Astrocyte (in vitro differentiated cells and primary cell): ENCODE measurements around the gene CCDC137. TPM values are rescaled to one million over a fixed set of nuclear protein-coding genes. Genes with fewer than 3 reads are reported as not detected.

Source experiments
- DNase-seq: peaks from one replicate; pipeline ENCODE4 v3.0.0-alpha.2; 2010; ENCODE audit warnings: low read depth
- FAIRE-seq: peaks from 2 replicates; lab custom pipeline; 2011; peaks lifted over from hg19 to GRCh38; lab: Jason Lieb, UNC
- H2AFZ ChIP-seq: 2 replicates; pipeline ENCODE4 v1.6.0; 2012; ENCODE audit warnings: low read depth, low read length, inconsistent platforms
- H3K27ac ChIP-seq: 2 replicates; pipeline ENCODE4 v1.5.1; 2011; ENCODE audit warnings: low read depth, low read length, inconsistent platforms
- H3K27me3 ChIP-seq: 2 replicates; pipeline ENCODE4 v1.6.0; 2011; ENCODE audit warnings: low read length, inconsistent platforms; ENCODE audit not compliant: insufficient read depth
- H3K36me3 ChIP-seq: 2 replicates; pipeline ENCODE4 v1.5.1; 2011; ENCODE audit warnings: low read length, inconsistent platforms; ENCODE audit not compliant: insufficient read depth
- H3K4me1 ChIP-seq: 2 replicates; pipeline ENCODE4 v1.5.1; 2011; ENCODE audit warnings: low read length, inconsistent platforms; ENCODE audit not compliant: insufficient read depth
- H3K4me2 ChIP-seq: 2 replicates; pipeline ENCODE4 v1.6.0; 2012; ENCODE audit warnings: low read length, inconsistent platforms
- H3K4me3 ChIP-seq: 2 replicates; pipeline ENCODE4 v1.5.1; 2011; ENCODE audit warnings: low read depth, mild to moderate bottlenecking, low read length, inconsistent platforms; ENCODE audit not compliant: insufficient read depth
- H3K79me2 ChIP-seq: 2 replicates; pipeline ENCODE4 v1.6.0; 2012; ENCODE audit warnings: mild to moderate bottlenecking, low read length, inconsistent platforms; ENCODE audit not compliant: insufficient read depth
- H3K9ac ChIP-seq: 2 replicates; pipeline ENCODE4 v1.6.0; 2012; ENCODE audit warnings: mild to moderate bottlenecking, low read length, inconsistent platforms
- H3K9me3 ChIP-seq: 2 replicates; pipeline ENCODE4 v1.5.1; 2012; ENCODE audit warnings: low read depth, mild to moderate bottlenecking, low read length, inconsistent platforms; ENCODE audit not compliant: insufficient read depth
- H4K20me1 ChIP-seq: 2 replicates; pipeline ENCODE4 v1.6.0; 2012; ENCODE audit warnings: low read length, inconsistent platforms; ENCODE audit not compliant: insufficient read depth
- H3K27ac Mint-ChIP-seq: one replicate; pipeline ENCODE4 v1.8.0; 2021; ENCODE audit warnings: mild to moderate bottlenecking, mixed read lengths; ENCODE audit not compliant: unreplicated experiment
- H3K27me3 Mint-ChIP-seq: one replicate; pipeline ENCODE4 v1.8.0; 2021; ENCODE audit warnings: low read depth, mixed read lengths; ENCODE audit not compliant: unreplicated experiment
- H3K36me3 Mint-ChIP-seq: one replicate; pipeline ENCODE4 v1.8.0; 2021; ENCODE audit warnings: low read depth, mixed read lengths; ENCODE audit not compliant: unreplicated experiment
- H3K4me1 Mint-ChIP-seq: one replicate; pipeline ENCODE4 v1.8.0; 2021; ENCODE audit warnings: low read depth, mixed read lengths; ENCODE audit not compliant: unreplicated experiment
- H3K4me3 Mint-ChIP-seq: one replicate; pipeline ENCODE4 v1.8.0; 2021; ENCODE audit warnings: mild to moderate bottlenecking, moderate library complexity, mixed read lengths; ENCODE audit not compliant: unreplicated experiment
- H3K9me3 Mint-ChIP-seq: one replicate; pipeline ENCODE4 v1.8.0; 2021; ENCODE audit warnings: mild to moderate bottlenecking, mixed read lengths; ENCODE audit not compliant: unreplicated experiment
- CTCF ChIP-seq: IDR thresholded peaks from 2 replicates; pipeline ENCODE4 v1.5.1; 2011; ENCODE audit warnings: low read depth, mild to moderate bottlenecking, inconsistent platforms, low read length, moderate library complexity; ENCODE audit not compliant: insufficient read depth
- EZH2 ChIP-seq: IDR thresholded peaks from 2 replicates; pipeline ENCODE4 v1.6.1; 2012; ENCODE audit warnings: mild to moderate bottlenecking, low read length, inconsistent platforms; ENCODE audit not compliant: insufficient read depth
- total RNA-seq: library from RNA; stranded (reverse); gene quantifications from 2 replicates; pipeline ENCODE4 v1.2.1, GENCODE V29; 2021

CCDC137 gene
- total RNA-seq, 1 donor from 2014 or later: 29.4 TPM

- TF ChIP-seq CTCF (no peak), EZH2 (no peak)
- no peak for DNase-seq
- H3K27me3 Mint-ChIP-seq: peaks cover 18% of the 10 kb centered on the region
- Histone ChIP-seq H3K36me3 (no peaks in the 10 kb centered on the region), H3K4me3 (no peak overlapping the region), H4K20me1 (no peaks in the 10 kb centered on the region), H3K27ac (no peak overlapping the region), H3K27me3 (peaks cover 20% of the 10 kb centered on the region), H3K79me2 (no peaks in the 10 kb centered on the region), H3K4me2 (peak overlapping the region; percentile 39), H2AFZ (peak overlapping the region; percentile 18), H3K4me1 (peaks cover 8% of the 10 kb centered on the region), H3K9ac (no peak overlapping the region), H3K9me3 (peaks cover 7% of the 10 kb centered on the region)
- no peak for FAIRE-seq
- peaks cover 4% of the 10 kb centered on the region for H3K9me3 Mint-ChIP-seq
- peaks cover 2% of the 10 kb centered on the region for H3K36me3 Mint-ChIP-seq
- no peak overlapping the region for H3K27ac Mint-ChIP-seq
- no peaks in the 10 kb centered on the region for H3K4me1 Mint-ChIP-seq
- H3K4me3 Mint-ChIP-seq: no peak overlapping the region
These were observed 18.9 kb upstream of the CCDC137 start for GRCh38 chr17:81647640-81648012.

- Histone ChIP-seq H3K9me3 (peaks cover 7% of the 10 kb centered on the region), H4K20me1 (no peaks in the 10 kb centered on the region), H3K27ac (no peak overlapping the region), H3K4me3 (no peak overlapping the region), H3K79me2 (no peaks in the 10 kb centered on the region), H3K9ac (no peak overlapping the region), H3K36me3 (no peaks in the 10 kb centered on the region), H3K4me1 (peaks cover 8% of the 10 kb centered on the region), H3K27me3 (peaks cover 20% of the 10 kb centered on the region), H3K4me2 (peak overlapping the region; percentile 39), H2AFZ (peak overlapping the region; percentile 18)
- Mint-ChIP-seq H3K27ac (no peak overlapping the region), H3K4me1 (no peaks in the 10 kb centered on the region), H3K9me3 (peaks cover 4% of the 10 kb centered on the region), H3K36me3 (peaks cover 2% of the 10 kb centered on the region), H3K4me3 (no peak overlapping the region), H3K27me3 (peaks cover 18% of the 10 kb centered on the region)
- FAIRE-seq (no peak), DNase-seq (no peak)
- TF ChIP-seq EZH2 (peak; percentile 95), CTCF (no peak)
These were observed 18.4 kb upstream of the CCDC137 start for GRCh38 chr17:81648013-81648706.

GRCh38 chr17:81648707-81649085 is 17.8 kb upstream of the CCDC137 start:
- H2AFZ ChIP-seq: no peak overlapping the region

More at GRCh38 chr17:81648707-81649085, 17.8 kb upstream of the CCDC137 start:
- no peak overlapping the region for H3K27ac ChIP-seq
- Mint-ChIP-seq H3K27me3 (peaks cover 18% of the 10 kb centered on the region), H3K4me3 (no peak overlapping the region), H3K36me3 (peaks cover 2% of the 10 kb centered on the region), H3K9me3 (peaks cover 4% of the 10 kb centered on the region), H3K4me1 (no peaks in the 10 kb centered on the region), H3K27ac (no peak overlapping the region)
- H3K4me1 ChIP-seq: peaks cover 8% of the 10 kb centered on the region
- FAIRE-seq: no peak
- H3K79me2 ChIP-seq: no peaks in the 10 kb centered on the region
- H3K9me3 ChIP-seq: peaks cover 7% of the 10 kb centered on the region
- no peak for DNase-seq
- TF ChIP-seq CTCF: no peak
- no peak for TF ChIP-seq EZH2
- H3K27me3 ChIP-seq: peaks cover 20% of the 10 kb centered on the region
- H4K20me1 ChIP-seq: no peaks in the 10 kb centered on the region
- no peak overlapping the region for H3K4me3 ChIP-seq
- peak overlapping the region; percentile 39 for H3K4me2 ChIP-seq
- H3K9ac ChIP-seq: no peak overlapping the region
- H3K36me3 ChIP-seq: no peaks in the 10 kb centered on the region
